Hepatocyte (in vitro differentiated cells): ENCODE results near the gene CRYBA1. TPM values are rescaled to one million over a fixed set of nuclear protein-coding genes. Genes with fewer than 3 reads are reported as not detected.

ENCODE experiments used
- DNase-seq: peaks from one replicate; pipeline ENCODE4 v3.0.0-alpha.2; 2016; ENCODE audit warnings: low spot score
- H2AFZ ChIP-seq: fragments of 200-600 bp; sonication (generic); 2 replicates; pipeline ENCODE4 v1.6.0; 2016; ENCODE audit warnings: antibody characterized with exemption, mild to moderate bottlenecking
- H3K27ac ChIP-seq: fragments of 200-600 bp; sonication (generic); 2 replicates; pipeline ENCODE4 v1.5.1; 2016; ENCODE audit warnings: mild to moderate bottlenecking
- H3K27me3 ChIP-seq: fragments of 200-600 bp; sonication (generic); 2 replicates; pipeline ENCODE4 v1.6.1; 2016
- H3K36me3 ChIP-seq: fragments of 200-600 bp; sonication (generic); replicated peaks from 2 replicates; pipeline ENCODE4 v1.5.1; 2016; ENCODE audit warnings: low read depth; ENCODE audit not compliant: insufficient read depth
- H3K4me1 ChIP-seq: fragments of 200-600 bp; sonication (generic); 2 replicates; pipeline ENCODE4 v1.5.1; 2016; ENCODE audit warnings: mild to moderate bottlenecking, moderate library complexity; ENCODE audit not compliant: insufficient read depth
- H3K4me2 ChIP-seq: fragments of 200-600 bp; sonication (generic); 2 replicates; pipeline ENCODE4 v1.6.0; 2016
- H3K4me3 ChIP-seq: fragments of 200-600 bp; sonication (generic); 2 replicates; pipeline ENCODE4 v1.5.1; 2016; ENCODE audit warnings: mild to moderate bottlenecking
- H3K79me2 ChIP-seq: fragments of 200-600 bp; sonication (generic); 2 replicates; pipeline ENCODE4 v1.6.0; 2017; ENCODE audit warnings: mild to moderate bottlenecking
- H3K9me2 ChIP-seq: fragments of 200-600 bp; sonication (generic); replicated peaks from 2 replicates; pipeline ENCODE4 v1.6.0; 2017; ENCODE audit warnings: mild to moderate bottlenecking; ENCODE audit not compliant: insufficient read depth
- H3K9me3 ChIP-seq: fragments of 200-600 bp; sonication (generic); 2 replicates; pipeline ENCODE4 v1.5.1; 2016; ENCODE audit warnings: low read depth, mild to moderate bottlenecking
- H4K20me1 ChIP-seq: fragments of 200-600 bp; sonication (generic); 2 replicates; pipeline ENCODE4 v1.6.0; 2016; ENCODE audit warnings: mild to moderate bottlenecking; ENCODE audit not compliant: insufficient read depth, poor library complexity, severe bottlenecking
- EZH2 ChIP-seq: fragments of 200-600 bp; sonication (generic); IDR thresholded peaks from 2 replicates; pipeline ENCODE4 v1.6.1; 2016; ENCODE audit warnings: antibody characterized with exemption, mild to moderate bottlenecking, borderline replicate concordance
- EZH2phosphoT487 ChIP-seq: fragments of 200-600 bp; sonication (generic); IDR thresholded peaks from one replicate; pipeline ENCODE4 v1.6.1; 2018; ENCODE audit warnings: antibody characterized with exemption, mild to moderate bottlenecking, low read depth, moderate library complexity; ENCODE audit not compliant: unreplicated experiment, severe bottlenecking
- WGBS: methylation state at CpG from one replicate; pipeline ENCODE4 v1.1.6; 2016; ENCODE audit warnings: low lambda C conversion rate; ENCODE audit errors: missing lambda C conversion rate; 5-methylcytosine and 5-hydroxymethylcytosine counted together
- polyA plus RNA-seq: library from polyadenylated mRNA; unstranded; fragments of >200 nt; fragmentation: Nextera tagmentation; extraction: Ambion mirVana; gene quantifications from 2 replicates; pipeline ENCODE4 v1.2.1, GENCODE V29; 2016
- total RNA-seq: library from RNA; depleted of rRNA; stranded (reverse); fragments of >200 nt; gene quantifications from 2 replicates; pipeline ENCODE4 v1.2.3, GENCODE V29; 2014
- TF ChIP-seq, protein P1 (sequence below): fragments of 200-600 bp; sonication (generic); IDR thresholded peaks from 2 replicates; pipeline ENCODE4 v1.5.1; 2016; ENCODE audit warnings: antibody characterized with exemption, mild to moderate bottlenecking; ENCODE audit not compliant: poor library complexity

CRYBA1 gene
- total and polyA plus RNA-seq, 2 experiments from 2014 or later: not detected

GRCh38 chr17:29250666-29251065, 4.0 kb downstream of the CRYBA1 start:
- TF ChIP-seq, protein P1, sequence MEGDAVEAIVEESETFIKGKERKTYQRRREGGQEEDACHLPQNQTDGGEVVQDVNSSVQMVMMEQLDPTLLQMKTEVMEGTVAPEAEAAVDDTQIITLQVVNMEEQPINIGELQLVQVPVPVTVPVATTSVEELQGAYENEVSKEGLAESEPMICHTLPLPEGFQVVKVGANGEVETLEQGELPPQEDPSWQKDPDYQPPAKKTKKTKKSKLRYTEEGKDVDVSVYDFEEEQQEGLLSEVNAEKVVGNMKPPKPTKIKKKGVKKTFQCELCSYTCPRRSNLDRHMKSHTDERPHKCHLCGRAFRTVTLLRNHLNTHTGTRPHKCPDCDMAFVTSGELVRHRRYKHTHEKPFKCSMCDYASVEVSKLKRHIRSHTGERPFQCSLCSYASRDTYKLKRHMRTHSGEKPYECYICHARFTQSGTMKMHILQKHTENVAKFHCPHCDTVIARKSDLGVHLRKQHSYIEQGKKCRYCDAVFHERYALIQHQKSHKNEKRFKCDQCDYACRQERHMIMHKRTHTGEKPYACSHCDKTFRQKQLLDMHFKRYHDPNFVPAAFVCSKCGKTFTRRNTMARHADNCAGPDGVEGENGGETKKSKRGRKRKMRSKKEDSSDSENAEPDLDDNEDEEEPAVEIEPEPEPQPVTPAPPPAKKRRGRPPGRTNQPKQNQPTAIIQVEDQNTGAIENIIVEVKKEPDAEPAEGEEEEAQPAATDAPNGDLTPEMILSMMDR: no peak
- TF ChIP-seq EZH2phosphoT487 (no peak), EZH2 (no peak)
- DNase-seq: no peak
- Histone ChIP-seq H4K20me1 (no peaks in the 10 kb centered on the region), H3K4me3 (no peak overlapping the region), H3K9me3 (no peaks in the 10 kb centered on the region), H3K9me2 (no peaks in the 10 kb centered on the region), H3K4me2 (no peak overlapping the region), H3K79me2 (no peaks in the 10 kb centered on the region), H3K36me3 (no peaks in the 10 kb centered on the region), H2AFZ (no peak overlapping the region), H3K27me3 (no peaks in the 10 kb centered on the region), H3K4me1 (no peaks in the 10 kb centered on the region), H3K27ac (no peak overlapping the region)
- 70% methylated on average over 1 of the region's 1 CpG for WGBS

DNA sequence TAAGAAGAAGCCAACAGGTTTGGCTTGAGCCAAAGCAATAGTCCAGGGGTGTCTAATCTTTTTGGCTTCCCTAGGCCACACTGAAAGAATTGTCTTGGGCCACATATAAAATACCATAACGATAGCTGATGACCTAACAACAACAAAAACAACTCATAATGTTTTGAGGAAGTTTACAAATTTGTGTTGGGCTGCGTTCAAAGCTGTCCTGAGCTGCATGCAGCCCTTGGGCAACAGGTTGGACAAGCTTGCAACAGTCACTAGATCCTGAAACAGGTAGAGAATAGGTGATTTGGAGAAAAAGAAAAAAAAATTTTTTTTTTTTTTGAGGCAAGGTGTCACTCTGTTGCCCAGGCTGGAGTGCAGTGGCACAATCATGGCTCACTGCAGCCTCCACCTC, 4.5 kb downstream of the CRYBA1 start:
- no peaks in the 10 kb centered on the region for H3K27me3 ChIP-seq
- no peak for DNase-seq
- H3K4me1 ChIP-seq: no peaks in the 10 kb centered on the region
- H3K79me2 ChIP-seq: no peaks in the 10 kb centered on the region
- no peaks in the 10 kb centered on the region for H4K20me1 ChIP-seq
- H3K9me2 ChIP-seq: no peaks in the 10 kb centered on the region
- H3K4me2 ChIP-seq: no peak overlapping the region
- no peak overlapping the region for H2AFZ ChIP-seq
- no peaks in the 10 kb centered on the region for H3K36me3 ChIP-seq
- 87% methylated on average over 2 of the region's 2 CpGs for WGBS
- no peak overlapping the region for H3K4me3 ChIP-seq
- no peaks in the 10 kb centered on the region for H3K9me3 ChIP-seq
- TF ChIP-seq EZH2: no peak
- TF ChIP-seq, protein P1: no peak
- no peak for TF ChIP-seq EZH2phosphoT487
- H3K27ac ChIP-seq: no peak overlapping the region

GRCh38 chr17:29252101-29252791, 5.6 kb downstream of the CRYBA1 start:
- H2AFZ ChIP-seq: no peak overlapping the region
- no peak overlapping the region for H3K4me2 ChIP-seq
- no peak overlapping the region for H3K4me3 ChIP-seq
- H3K9me2 ChIP-seq: no peaks in the 10 kb centered on the region
- H3K36me3 ChIP-seq: no peaks in the 10 kb centered on the region
- TF ChIP-seq EZH2phosphoT487: no peak
- TF ChIP-seq, protein P1: peak; percentile 38
- H3K27ac ChIP-seq: no peak overlapping the region
- no peaks in the 10 kb centered on the region for H3K9me3 ChIP-seq
- H3K4me1 ChIP-seq: peaks cover 4% of the 10 kb centered on the region
- H3K27me3 ChIP-seq: no peaks in the 10 kb centered on the region
- WGBS: 67% methylated on average over 7 of the region's 7 CpGs
- H3K79me2 ChIP-seq: no peaks in the 10 kb centered on the region
- peaks cover 4% of the 10 kb centered on the region for H4K20me1 ChIP-seq
- DNase-seq: peak; percentile 48
